OCI-LY1 (cell line): ENCODE measurements around the gene REXO4.

Experiments used
- CTCF ChIP-seq: fragments of 200-600 bp; sonication (generic), shearing (Covaris generic); IDR thresholded peaks from 2 replicates; pipeline ENCODE4 v1.5.1; 2017; ENCODE audit warnings: mild to moderate bottlenecking, antibody characterized with exemption, low read length, moderate library complexity, mixed read lengths
- EZH2 ChIP-seq: fragments of 200-600 bp; sonication (generic), shearing (Covaris generic); IDR thresholded peaks from 2 replicates; pipeline ENCODE4 v1.8.0; 2017; ENCODE audit warnings: borderline replicate concordance, mixed run types, mild to moderate bottlenecking, antibody characterized with exemption, low read length, moderate library complexity, mixed read lengths

- TF ChIP-seq EZH2 (no peak), CTCF (no peak)
Measured at GRCh38 chr9:133428617-133429101, 10.8 kb upstream of the REXO4 start.
